Fibroblast of peridontal ligament (primary cell): ENCODE results near the gene DCLRE1A.

Experiments
- DNase-seq: peaks from one replicate; pipeline ENCODE4 v3.0.0-alpha.2; 2010; ENCODE audit errors: extremely low read depth

The DCLRE1A gene

DNA sequence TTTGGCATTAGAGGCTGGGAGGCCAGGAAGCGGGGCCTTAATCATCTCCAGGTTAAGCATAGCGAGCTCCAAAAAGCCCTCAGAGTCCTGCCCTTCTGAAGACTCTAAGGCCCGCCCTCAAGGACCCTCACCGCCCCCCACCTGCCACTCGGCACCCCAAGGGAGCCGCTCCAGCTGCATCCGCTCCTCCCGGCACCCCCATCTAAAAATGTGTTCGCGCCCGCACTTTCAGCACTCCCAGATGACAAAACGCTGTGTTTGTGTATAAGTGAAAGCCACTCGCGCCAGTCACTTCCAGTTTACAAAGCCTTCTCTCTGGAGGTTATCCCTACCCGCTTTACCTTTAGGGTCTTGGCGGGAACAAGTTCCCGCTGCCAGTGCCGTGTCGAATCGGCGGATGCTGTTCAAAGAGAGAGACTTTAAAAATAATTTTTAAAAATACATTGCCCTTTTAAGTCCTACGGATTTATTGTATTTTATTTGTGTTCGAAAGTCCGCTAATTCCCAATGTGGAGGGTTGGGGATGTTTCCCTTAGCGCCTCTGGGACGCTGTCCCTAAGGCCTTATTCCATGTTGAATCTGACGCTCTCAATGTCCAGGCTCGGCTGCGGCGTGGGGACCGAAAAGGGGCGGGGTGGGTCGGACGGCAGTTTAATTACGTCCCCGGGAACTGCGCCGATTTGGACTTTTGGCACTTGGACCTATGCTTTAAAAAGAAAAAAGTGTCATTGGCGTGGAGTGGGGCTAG, at the start of gene DCLRE1A, which contains the start of gene NHLRC2:
Gene DCLRE1A (minus strand): TSS at position 70 of the 748 bp plus-strand sequence. CDS start 900 bp downstream, outside the sequence.
Gene NHLRC2 (plus strand): TSS at position 649 of the 748 bp plus-strand sequence. CDS start 212 bp downstream, outside the sequence.
- peak; percentile 84 for DNase-seq

DNA sequence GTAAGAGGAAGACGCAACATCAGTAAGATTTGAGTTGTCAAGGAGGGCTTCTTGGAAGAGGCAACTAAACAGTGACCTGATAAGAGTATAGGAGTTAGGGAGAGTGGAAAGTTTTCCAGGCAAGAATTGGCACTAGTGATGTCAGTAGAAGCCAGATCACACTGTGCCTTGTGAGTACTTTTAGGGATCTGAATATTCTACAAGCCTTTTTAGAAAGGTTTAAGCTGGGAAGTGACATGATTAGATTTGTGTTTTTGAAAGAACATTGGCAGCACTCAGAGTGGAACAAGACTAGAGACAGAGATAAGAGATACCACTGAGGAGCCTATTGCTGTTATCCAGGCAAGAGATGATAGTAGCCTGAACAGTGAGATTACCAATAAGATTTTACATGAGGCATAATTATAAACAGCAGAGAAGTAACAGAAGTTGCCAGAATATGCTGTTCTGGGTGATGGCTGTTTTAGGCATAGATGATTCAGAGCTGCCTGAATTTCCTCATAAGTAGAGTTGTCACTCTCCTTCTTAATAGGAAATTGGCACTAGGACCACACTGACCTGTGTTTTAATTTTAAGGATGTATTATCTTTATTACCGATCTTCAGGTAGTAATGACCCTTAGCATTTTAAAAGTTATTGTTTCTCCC, 46.2 kb upstream of the DCLRE1A start:
- DNase-seq: peak; percentile 28

DNA sequence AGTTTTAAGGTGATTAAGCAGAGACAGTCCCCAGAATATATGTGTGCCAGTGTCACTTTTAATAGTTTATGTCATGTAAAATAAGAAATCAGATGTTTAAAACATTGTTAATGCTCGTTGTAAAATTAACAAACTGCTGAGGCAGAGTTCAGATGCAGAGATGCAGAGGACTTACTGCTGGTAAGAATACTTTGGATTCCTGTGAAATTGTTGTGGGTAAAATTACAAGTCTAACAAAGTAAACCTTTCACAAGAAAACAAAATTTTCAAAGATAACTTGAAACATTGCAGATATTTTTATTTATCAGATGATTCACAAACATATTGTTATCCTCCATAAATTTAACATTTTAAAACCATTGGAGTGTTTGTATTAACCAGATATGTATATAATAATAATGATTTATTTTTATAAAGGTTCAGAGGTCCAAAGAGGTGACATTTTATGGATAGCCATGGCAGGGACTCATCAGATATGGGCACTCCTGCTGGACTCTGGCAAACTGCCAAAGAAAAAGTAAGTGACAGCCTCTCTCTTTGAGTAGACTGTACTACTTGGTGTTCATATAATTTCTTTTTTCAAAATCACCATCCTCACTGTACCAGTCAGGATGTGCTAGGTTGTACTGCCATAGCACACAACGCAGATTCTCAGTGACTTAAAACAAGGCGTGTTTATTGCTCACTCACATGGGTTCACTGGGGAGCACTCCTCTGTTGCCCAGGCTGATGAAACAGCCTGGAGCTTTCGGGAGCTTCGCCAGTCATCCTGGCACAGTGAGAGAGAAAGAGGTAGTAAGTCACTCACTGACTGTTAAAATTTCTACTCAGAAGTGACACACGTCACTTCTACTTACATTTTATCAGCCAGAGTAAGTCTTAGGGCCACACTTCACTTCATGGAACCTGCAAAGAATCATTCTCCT, 44.1 kb upstream of the DCLRE1A start:
- DNase-seq: peak; percentile 24

DNA sequence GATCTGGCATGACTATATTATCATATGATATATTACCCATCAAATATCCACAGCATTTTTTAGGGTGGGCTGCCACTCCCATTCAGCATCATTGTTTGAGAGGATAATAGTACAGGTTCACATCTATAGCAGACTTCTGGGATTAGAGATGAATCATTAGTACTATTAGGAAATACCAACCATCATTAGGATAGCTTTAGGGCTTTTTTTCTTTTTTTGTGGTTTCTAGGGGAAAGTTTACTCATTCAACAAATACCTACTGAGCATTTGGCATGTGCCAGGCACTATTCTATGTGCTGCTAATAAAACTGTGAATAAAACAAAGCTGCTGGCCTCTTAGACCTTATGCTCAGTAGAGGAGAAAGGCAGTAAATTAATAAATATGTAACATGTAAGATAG, 41.1 kb upstream of the DCLRE1A start:
- no peak for DNase-seq

DNA sequence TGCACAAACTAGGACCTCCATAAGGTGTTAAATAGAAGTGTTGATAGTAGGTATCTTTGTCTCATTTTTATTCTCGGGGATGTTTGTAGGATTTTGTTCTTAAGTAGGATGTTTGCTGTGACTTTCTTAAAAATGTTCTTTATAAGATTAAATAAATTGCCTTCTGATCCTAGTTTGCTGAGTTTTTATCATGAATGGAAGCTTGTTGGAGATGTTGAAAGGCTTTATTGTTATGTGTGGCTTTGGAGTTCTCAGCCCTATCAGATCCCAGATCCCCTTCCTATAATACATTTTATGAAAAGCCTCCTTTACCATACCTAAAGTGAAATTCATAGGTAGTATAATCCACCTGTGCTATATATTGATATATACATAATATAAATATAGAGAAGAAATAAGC, 40.7 kb upstream of the DCLRE1A start:
- no peak for DNase-seq

DNA sequence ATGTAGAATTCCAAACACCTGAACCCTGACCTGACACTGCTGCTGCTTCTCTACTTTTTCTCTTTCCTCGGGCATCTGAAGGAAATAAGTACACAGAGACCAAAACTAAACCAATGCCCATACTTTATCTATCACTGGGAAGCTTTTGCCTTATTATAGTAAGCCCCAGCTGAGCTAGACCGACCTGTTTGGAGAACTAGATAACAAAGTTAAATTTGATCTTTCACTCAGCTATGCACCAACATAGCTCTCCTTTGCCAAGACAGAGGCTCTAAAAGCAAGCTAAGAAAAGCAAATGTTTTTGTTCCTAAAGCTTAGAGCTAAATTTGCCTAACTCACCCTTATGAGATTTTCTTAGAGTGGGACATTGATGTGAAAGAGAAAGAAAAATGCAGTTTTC, 39.7 kb upstream of the DCLRE1A start:
- DNase-seq: no peak

DNA sequence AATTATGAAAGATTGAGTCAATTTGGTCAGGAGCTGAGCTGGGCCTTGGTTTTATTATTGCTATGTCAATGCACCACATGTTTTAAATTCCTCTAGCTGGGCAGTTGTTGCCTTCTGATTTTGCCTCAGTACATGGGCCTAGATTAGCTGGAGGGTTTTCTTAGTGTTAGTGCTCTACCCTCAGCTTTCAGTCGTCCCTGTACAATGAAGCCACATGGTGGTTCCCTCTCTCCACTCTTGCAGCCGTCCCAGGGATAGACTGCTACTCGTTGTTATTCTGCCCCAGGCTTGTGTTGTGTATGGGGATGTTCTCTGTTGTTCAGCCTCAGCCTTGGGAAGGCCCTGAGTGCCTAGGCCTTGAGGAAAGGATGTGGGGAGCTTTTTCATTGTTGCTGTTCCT, 37.6 kb upstream of the DCLRE1A start:
- peak; percentile 12 for DNase-seq

DNA sequence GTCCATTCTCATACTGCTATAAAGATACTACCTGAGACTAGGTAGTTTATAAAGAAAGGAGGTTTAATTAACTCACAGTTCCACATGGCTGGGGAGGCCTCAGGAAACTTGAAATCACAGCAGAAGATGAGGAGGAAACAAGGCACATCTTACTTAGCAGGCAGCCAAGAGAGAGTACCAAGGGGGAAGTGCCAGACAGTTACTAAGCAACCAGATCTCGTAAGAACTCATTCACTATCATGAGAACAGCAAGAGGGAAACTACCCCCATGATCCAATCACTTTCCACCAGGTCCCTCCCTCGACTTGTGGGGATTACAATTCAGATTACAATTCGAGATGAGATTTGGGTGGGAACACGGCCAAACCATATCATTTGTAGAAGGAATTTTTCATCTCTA, 36.9 kb upstream of the DCLRE1A start:
- DNase-seq: no peak

DNA sequence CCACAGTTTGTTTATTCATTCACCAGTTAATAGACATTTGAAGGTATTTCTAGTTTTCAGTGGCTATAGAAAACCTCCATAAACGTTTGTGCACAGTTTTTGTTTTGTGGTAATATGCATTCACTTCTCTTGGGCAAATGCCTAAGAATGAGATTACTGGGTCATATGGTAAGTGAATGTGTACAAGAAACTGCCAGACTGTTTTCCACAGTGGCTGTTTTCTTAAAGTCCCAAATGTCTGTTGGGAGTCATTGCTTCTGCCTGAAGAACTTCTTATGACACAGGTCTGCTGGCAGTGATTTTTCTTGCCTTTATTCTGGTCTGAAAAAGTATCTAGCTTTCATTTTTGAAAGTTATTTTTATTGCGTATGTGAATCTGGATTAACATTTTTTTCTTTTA, 36.0 kb upstream of the DCLRE1A start:
- peak; percentile 19 for DNase-seq

DNA sequence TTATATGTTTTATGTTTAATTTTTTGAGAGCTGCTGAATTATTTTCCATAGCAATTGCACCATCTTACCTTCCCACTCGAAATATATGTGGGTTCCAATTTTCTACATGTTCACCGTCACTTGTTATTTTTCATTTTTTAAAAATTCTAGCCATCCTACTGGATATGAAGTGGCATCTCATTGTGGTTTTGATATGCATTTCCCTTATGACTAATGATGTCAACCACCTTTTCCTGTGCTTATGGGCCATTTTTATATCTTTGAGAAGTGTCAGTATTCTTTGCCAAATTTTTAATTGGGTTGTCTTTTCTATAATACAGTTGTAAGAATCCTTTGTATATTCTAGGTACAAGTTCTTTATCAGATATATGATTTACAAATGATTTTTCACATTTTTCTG, 28.4 kb upstream of the DCLRE1A start:
- no peak for DNase-seq

DNA sequence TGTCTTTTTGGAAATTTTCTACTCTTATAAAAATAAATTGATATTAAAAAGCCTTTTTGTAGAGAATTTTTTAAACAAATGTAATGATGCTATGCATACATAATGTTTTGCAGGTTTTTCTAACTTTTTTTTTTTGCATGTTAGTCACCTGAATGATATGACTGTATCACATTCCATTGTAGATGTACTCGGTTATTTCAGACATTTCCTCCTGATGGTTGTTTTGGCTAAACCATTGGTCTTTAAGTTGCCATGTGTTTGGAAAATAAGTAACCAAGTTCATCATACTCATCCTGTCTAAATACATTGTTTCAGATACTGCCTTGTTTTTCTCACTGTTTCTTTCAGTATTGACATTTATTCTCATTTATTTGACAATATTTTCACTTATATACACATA, 26.4 kb upstream of the DCLRE1A start:
- DNase-seq: no peak

DNA sequence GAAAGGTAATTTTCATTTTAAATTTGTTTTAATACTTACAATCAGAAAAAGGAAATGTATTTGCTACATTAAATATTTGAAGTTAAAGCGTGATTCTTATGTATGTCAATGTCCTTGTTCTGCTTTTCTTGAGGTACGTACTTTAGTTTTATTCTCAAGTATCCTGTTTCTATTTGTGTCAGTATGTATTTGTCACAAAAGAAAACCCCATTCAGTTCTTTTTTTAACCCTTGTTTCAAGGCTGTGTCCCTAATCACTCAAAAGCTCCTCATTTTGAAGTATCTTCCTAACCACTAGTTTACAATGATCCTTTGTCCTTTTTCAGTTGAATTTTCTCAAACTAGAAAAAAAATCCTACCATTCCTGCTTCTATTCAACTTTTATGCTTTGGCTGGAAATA, 25.8 kb upstream of the DCLRE1A start:
- no peak for DNase-seq

DNA sequence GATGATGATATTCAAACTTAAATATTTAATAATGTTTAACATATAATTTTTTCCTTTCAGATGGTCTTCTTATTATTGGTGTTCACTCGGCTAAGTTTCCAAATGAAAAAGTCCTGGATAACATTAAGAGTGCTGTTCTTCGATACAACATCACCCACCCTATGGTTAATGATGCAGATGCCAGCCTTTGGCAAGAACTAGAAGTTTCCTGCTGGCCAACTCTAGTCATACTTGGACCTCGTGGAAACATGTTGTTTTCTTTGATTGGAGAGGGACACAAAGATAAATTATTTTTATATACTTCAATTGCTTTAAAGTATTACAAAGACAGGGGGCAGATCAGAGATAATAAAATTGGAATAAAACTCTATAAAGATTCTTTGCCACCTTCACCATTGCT, 22.6 kb upstream of the DCLRE1A start:
- no peak for DNase-seq

DNA sequence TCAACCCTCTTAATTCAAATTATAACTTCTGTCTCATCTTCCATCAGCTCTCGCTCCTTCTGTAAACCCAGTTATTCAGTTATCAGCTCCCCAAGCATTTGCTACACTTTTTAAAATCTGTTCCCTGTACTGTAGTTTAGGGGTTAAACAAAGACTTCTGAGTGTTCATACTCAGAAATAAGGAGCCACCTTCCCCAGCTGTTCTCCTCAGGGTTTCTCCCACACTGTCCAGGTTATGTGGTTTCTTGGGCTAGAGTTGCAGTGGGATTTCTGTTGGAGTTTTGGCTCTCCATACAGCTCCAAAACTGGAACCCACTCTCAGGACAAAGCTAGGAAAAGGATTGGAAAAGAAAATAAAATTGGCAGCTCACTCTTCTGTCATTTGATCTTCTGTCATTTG, 21.3 kb upstream of the DCLRE1A start:
- DNase-seq: no peak

DNA sequence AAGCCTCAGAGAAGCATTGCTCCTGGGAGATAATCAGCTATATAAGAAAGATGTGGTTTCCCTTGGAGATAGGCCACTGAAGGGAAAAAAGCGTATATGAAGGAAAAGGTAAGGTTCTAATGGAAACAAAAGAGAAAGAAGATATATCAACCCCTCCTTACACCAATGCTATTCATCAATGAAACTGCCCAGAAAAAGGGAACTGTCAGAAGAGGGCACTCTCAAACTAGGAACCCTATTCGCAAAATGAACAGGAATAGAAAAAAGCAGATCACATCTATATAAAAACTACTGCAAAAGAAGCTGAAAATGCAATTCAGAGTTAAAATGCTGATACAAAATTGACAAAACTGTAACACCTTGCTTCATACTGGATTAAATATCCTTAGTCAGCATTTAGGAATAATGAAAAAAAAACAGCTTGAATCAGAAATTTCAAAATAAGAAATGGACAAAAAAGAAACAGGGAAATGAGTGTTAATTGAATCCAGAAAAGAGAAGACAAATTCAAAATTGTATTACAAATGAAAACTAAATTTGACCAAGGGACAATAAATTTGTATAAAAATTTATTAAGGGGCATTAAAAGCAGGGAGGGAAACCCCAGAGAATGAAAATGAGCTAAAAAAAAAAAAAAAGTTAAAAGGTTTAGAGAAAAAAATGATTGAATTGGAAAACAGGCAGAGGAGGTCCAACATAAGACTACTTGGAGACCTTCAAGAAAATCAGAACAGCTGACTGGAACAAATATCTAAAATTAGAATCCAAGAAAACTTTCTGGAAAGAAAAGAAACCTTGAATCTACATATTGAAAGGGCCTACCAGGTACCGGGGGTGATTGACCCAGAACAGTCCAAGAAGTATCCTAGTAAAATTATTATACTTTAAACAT, 18.5 kb upstream of the DCLRE1A start:
- DNase-seq: no peak

DNA sequence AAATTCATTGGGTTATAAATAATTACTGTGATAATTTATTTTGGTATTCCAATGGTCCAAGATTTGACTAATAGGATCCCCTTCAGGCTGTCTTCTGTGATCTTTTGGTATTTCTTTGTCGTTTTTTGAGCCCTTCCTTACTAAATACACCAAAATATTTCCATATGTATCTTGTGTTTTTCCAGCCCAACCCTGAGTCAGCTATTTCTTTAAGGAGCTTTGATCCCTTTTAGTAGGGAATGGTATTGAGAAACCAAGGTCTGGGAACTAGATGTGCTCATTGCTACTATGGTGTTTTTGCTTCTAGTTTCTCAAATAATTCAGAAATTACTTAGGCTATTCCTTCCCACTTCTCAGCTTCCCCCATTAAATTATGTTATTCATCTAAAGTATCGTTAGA, 15.9 kb upstream of the DCLRE1A start:
- peak; percentile 18 for DNase-seq

DNA sequence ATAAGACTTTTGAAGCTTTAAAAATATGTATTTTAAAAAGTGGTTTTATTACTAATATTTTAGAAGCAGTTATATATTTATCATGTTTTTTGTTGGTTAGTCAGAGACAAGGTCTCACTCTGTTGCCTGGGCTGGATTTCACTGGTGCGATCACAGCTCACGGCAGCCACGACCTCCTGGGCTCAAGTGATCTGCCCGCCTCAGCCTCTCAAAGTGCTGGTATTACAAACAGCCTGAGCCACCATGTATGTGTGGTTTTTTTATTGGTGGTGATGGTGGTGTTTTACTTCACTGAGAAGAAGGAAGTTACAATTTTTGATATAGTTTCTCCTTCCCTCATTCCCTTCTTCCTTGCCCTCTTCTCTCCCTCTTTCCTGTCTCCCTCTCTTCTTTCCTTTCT, 14.0 kb upstream of the DCLRE1A start:
- DNase-seq: no peak

DNA sequence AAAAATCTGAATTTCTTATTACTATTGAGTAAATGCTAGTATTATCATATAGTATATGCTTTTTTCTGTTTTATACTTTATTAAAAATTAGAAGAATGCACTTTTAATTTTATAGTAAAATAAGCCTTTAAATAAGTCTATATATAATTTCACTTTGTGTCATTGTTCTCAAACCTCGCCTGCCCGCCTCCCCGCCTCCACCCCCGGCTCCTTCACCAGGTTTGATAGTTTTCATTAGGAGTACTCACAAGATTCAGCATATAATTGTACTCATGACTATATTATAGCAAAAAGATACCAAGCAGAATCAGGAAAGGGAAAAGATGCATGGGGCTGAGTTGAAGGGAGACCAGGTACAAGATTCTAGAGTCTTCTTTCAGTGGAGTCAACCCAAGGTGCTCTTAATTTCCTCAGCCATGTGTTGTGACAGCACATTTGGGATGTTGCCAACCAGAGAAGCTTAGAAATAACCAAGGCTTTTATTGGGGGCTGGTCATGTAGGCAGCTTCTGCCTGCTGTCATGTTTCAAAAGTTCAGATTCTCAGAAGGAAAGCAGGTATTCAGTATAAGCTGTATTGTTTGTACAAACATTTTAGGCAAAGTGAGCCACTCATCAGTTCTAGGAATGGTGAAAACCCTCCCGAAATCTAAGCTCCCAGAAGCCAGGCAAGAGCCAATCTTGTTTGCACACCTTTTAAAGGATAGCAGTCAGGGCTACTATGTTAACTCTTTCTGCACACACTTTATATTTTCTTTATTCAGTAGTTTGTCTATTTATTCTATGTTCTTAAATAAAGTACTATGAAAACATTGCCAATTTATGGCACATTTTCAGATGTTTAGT, 12.9 kb upstream of the DCLRE1A start:
- DNase-seq: no peak

DNA sequence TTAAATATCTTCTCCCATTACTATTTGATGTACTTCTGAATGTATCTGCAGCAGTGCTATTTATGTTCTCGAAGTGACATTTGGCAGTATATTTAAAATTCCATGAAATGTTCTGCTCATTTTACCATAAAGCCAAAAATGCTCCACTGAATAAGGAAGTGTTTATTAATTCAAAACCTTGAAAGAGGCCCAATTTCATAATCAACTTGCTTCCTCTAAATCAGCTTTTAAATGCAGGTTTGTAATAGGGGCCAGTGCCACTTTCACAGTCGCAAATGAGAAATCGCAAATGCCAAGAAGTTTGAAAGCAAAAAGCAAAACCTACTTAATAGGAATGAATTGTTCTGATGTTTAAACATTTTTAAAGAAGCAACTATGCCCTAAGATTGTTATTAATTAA, 12.0 kb upstream of the DCLRE1A start:
- DNase-seq: no peak

DNA sequence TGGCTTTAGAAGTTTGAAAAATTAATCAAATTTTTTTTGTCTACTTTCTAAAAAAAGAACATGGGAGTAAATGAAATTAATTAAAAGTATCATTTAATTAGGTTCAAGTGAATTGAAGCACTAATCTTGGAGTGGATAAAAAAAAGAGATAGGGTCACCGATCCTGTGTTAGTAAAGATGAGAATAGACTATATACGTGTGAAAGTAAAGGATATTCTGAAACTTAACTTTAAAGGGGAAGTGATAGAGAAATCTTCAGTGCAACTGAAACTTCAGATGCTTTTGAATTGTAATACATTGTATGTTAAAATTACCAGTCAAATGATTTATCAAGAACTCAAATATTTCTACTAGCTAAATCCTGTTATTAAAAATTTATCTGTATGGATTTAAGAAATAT, 5.4 kb upstream of the DCLRE1A start:
- DNase-seq: no peak
